Ectodermal cell (in vitro differentiated cells): Measurements from ENCODE around the gene SLC25A42.

ENCODE experiments used
- H3K27ac ChIP-seq: 2 replicates; pipeline ENCODE4 v1.7.0; 2013; ENCODE audit warnings: mild to moderate bottlenecking, low read depth, low read length; ENCODE audit not compliant: insufficient read depth, poor library complexity, severe bottlenecking
- H3K27me3 ChIP-seq: 2 replicates; pipeline ENCODE4 v1.7.0; 2013; ENCODE audit warnings: mild to moderate bottlenecking, low read length; ENCODE audit not compliant: insufficient read depth, control insufficient read depth, poor library complexity, severe bottlenecking
- H3K36me3 ChIP-seq: one replicate; pipeline ENCODE4 v1.7.0; 2013; ENCODE audit warnings: low read length; ENCODE audit not compliant: control insufficient read depth, insufficient read depth
- H3K4me1 ChIP-seq: one replicate; pipeline ENCODE4 v1.7.0; 2013; ENCODE audit warnings: low read length; ENCODE audit not compliant: control insufficient read depth, insufficient read depth
- H3K4me3 ChIP-seq: 2 replicates; pipeline ENCODE4 v1.7.0; 2013; ENCODE audit warnings: low read depth, low read length, control low read depth; ENCODE audit not compliant: insufficient read depth
- H3K9me3 ChIP-seq: 2 replicates; pipeline ENCODE4 v1.7.0; 2013; ENCODE audit warnings: mild to moderate bottlenecking, low read length, moderate library complexity; ENCODE audit not compliant: control insufficient read depth
- WGBS, 2 experiments: methylation state at CpG; one replicate each; pipeline ENCODE4 v1.1.7; 2013; ENCODE audit warnings: missing lambda C conversion rate in 2 of 2; 5-methylcytosine and 5-hydroxymethylcytosine counted together

Gene SLC25A42

DNA sequence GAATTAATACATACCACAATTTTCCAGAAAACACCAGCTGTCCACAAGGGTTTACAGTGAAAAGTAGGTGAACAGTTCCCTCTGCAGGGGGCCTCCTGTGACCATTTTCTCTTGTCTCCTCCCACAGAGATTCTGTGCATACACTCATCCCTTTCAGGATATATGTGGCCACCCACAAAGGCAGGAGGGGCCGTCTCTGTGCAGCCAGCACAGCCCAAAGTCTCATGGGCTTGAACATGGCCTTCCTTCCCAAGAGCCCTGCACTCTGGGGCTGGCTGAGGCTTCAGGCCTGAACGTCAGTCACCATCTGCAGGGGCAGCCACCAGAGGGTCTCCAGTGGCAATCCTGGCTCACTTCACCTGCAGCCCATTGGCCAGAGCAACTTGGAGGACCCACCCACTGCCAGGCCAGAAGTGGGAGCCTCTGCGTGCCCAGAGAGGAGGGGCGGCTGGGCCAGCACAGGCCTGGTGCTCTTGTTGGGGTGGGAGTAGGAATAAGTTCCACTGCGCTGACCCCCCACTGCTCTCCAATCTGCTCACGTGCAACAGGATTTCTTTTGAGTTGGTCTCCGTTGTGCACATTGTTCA lies 49.3 kb downstream of the SLC25A42 start:
- 54 to 56% methylated on average over 7 of the region's 7 CpGs for WGBS, 2 experiments
- Histone ChIP-seq H3K36me3 (no peaks in the 10 kb centered on the region), H3K4me3 (no peak overlapping the region), H3K4me1 (peaks cover 11% of the 10 kb centered on the region), H3K9me3 (no peaks in the 10 kb centered on the region), H3K27ac (no peak overlapping the region), H3K27me3 (peaks cover 12% of the 10 kb centered on the region)

DNA sequence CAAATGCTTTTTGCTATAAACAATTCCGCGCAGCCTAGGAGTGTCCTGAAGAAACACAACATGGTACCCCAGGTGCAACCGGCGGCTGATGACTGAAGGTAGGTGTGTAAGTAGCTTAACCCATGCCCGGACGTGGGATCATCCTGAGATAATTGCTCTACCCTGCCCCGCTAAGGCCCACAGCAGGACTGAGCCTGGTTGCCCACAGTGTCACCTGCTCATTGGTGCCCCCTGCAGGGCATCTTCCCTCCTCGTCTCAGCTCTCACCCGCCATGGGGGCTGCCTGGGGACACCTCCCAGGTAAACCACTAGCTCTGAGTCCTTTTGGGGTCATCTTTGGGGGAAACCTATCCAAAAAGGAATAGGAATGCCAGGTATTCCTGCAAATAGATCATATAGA lies 52.2 kb downstream of the SLC25A42 start:
- no peak overlapping the region for H3K27ac ChIP-seq
- H3K9me3 ChIP-seq, result no peaks in the 10 kb centered on the region
- peaks cover 13% of the 10 kb centered on the region for H3K4me1 ChIP-seq
- H3K4me3 ChIP-seq, result no peak overlapping the region
- H3K27me3 ChIP-seq, result peaks cover 1% of the 10 kb centered on the region
- H3K36me3 ChIP-seq, result no peaks in the 10 kb centered on the region
- 72 to 77% methylated on average over 9 of the region's 9 CpGs for WGBS, 2 experiments

DNA sequence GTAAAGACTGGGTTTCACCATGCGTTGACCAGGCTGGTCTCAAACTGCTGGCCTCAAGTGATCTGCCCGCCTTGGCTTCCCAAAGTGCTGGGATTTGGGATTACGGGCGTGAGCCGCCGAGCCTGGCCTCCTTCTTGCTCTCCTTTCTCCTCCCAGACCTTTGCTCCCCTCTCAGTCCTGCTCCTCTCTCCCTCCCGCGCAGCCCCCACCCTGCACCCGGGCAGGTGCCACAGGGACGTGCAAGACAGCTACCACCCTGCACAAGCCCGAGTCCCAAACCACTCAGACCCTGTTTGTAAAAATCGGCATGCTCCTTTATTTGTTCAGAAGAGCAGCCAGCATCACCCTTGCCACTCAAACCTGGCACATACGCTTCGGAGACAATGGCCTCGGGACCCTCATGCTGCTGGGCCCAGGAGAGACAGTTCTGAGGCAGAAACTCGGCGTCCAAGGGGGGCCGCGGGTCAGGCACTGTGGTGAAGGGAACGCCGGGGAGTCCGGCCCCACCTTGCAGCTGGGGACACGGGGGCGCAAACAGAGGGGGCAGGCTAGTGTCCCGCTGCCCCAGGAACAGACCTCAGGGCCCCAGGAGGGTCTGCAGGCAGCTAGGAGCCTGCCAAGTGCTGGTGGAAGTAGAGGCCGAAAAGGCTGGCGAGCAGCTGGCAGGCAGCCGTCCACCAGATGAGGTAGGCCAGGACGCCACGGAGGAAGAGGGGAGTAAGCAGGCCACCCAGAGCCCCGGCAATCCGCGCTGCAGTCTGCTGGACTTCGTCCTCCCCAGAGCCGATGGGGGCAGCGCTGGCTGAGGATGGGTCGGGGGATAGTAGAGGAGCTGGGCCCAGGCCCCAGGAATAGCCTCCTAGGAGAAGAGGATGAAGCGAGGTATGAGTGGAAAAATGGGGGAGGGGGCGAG lies 55.8 kb downstream of the SLC25A42 start:
- H3K27me3 ChIP-seq, result no peaks in the 10 kb centered on the region
- peaks cover 5% of the 10 kb centered on the region for H3K36me3 ChIP-seq
- H3K27ac ChIP-seq, result no peak overlapping the region
- 92% methylated on average over 38 to 39 of the region's 39 CpGs for WGBS, 2 experiments
- no peaks in the 10 kb centered on the region for H3K9me3 ChIP-seq
- H3K4me1 ChIP-seq, result peaks cover 7% of the 10 kb centered on the region
- no peak overlapping the region for H3K4me3 ChIP-seq

DNA sequence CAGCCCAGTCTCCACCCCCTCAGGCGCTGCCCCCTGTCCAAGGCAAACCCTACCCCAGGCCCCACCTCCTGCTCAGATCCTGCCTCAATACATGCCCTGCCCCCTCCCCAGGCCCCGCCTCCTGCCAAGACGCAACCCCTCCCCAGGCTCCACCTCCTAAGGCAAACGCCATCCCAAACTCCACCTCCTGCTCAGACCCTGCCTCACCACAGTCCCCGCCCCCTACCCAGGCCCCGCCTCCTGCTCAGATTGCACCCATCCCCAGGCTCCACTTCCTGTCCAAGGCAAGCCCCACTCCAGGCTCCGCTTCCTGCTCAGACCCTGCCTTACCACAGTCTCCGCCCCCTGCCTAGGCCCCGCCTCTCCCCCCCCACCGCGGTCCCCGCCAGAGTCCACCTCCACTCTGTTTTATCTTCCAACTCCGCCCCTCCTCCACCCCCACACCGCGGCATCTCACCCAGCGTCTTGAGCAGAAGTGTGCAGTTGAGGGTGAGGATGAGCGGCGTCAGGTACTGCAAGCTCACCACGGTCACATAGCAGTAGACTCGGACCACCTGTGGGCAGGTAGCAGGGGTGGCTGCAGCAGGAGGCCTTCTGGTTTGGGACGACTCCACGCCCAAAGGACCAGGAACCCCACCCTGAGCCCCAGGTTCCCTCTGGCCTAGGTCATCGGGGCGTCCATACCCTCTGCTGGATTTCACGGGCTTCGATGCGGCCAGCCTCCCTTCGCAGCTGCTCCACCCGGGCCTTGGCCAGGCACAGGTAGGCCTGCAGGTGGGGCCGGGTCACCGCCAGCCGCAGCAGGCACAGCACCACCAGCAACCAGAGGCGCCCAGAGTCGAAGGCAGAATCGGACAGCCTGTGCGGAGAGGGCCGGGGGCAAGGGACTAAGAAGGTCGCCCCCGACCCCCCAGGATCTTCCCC lies 56.8 kb downstream of the SLC25A42 start:
- no peaks in the 10 kb centered on the region for H3K9me3 ChIP-seq
- H3K27me3 ChIP-seq, result no peaks in the 10 kb centered on the region
- H3K36me3 ChIP-seq, result peaks cover 5% of the 10 kb centered on the region
- no peak overlapping the region for H3K27ac ChIP-seq
- WGBS, 2 experiments, result 56 to 64% methylated on average over 35 to 36 of the region's 39 CpGs
- H3K4me3 ChIP-seq, result peak overlapping the region; percentile 1
- peaks cover 7% of the 10 kb centered on the region for H3K4me1 ChIP-seq

DNA sequence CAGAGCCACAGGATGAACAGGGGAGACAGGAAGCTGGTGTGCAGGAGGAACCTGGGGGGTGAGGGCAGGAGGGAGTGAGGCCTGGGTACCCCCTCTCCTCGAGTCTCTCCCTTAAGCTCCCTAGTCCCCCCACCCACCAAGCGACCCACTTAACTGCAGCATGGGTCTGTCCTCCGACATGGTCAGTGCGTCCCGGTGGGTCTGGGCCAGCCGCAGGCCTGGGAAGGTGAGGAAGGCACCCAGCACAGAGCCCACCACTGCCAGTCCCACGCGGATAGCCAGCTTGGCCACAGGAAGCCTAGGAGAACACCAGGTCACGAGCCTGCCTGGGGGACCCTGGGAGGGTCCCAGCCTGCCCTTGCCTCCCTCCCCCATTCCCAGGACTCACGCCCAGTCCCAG lies 57.6 kb downstream of the SLC25A42 start:
- Histone ChIP-seq H3K4me3 (no peak overlapping the region), H3K27me3 (no peaks in the 10 kb centered on the region), H3K9me3 (no peaks in the 10 kb centered on the region), H3K27ac (no peak overlapping the region), H3K4me1 (peaks cover 7% of the 10 kb centered on the region), H3K36me3 (peaks cover 5% of the 10 kb centered on the region)
- WGBS, 2 experiments, result 91 to 94% methylated on average over 10 of the region's 10 CpGs

DNA sequence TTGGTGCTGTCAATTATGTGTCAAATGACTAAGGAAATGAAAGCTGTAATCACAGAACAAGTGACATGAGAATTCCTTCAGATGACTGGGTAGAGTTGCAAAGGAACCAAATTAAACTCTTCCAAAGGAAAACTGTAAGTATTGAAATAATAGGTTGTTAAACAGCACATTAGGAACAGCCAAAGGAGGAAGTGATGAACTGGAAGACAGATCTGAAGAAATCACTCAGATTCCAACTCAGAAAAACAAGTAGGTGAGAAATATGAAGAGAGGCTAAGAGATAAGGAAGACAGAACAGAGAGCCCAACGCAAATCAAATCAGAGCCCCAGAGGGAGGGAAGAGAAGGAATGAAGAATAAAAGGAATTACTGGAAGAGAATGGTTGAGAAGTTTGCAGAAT lies 59.1 kb downstream of the SLC25A42 start:
- Histone ChIP-seq H3K27ac (no peak overlapping the region), H3K4me3 (no peak overlapping the region), H3K27me3 (no peaks in the 10 kb centered on the region), H3K9me3 (no peaks in the 10 kb centered on the region), H3K36me3 (peaks cover 5% of the 10 kb centered on the region), H3K4me1 (peaks cover 7% of the 10 kb centered on the region)
- 92 to 96% methylated on average over 1 of the region's 1 CpG for WGBS, 2 experiments

DNA sequence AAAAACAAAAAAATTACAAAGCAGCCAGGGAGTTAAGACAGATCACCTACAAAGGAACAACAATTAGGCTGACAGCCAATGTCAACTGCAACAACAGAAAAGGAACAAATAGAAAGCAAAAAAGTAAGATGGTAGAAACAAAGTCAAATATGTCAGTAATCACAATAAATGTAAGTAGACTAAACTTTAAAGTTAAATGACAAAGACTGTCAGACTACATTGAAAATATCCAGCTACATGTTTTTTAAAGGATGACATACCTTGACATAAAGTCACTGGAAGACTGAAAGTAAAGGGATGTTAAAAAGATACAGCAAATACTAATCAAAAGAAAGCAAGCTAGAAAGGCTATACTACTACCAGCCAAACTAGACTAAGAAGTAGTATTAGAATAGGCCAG lies 59.6 kb downstream of the SLC25A42 start:
- H3K27me3 ChIP-seq, result no peaks in the 10 kb centered on the region
- H3K27ac ChIP-seq, result no peak overlapping the region
- no peaks in the 10 kb centered on the region for H3K9me3 ChIP-seq
- H3K4me1 ChIP-seq, result peaks cover 7% of the 10 kb centered on the region
- H3K36me3 ChIP-seq, result peaks cover 5% of the 10 kb centered on the region
- no peak overlapping the region for H3K4me3 ChIP-seq

DNA sequence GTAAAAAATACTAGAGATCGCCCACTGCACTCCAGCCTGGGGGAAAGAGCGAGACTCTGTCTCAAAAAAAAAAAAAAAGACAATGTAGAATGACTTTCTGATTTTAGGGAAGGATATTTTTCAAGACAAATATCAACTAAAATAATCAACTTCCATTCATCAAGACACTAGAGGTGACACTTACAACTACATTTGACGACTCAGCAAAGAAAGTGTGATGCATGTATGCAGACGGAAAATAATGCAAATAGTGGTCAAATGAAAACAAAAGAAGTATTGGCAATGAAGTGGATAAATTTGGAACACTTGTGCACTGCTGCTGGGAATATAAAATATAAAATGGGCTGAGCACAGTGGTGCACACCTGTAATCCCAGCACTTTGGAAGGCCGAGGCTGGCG lies 62.3 kb downstream of the SLC25A42 start:
- H3K4me1 ChIP-seq, result no peaks in the 10 kb centered on the region
- WGBS, 2 experiments, result 96 to 99% methylated on average over 5 to 6 of the region's 6 CpGs
- no peaks in the 10 kb centered on the region for H3K27me3 ChIP-seq
- H3K27ac ChIP-seq, result no peak overlapping the region
- H3K9me3 ChIP-seq, result no peaks in the 10 kb centered on the region
- H3K4me3 ChIP-seq, result no peak overlapping the region
- H3K36me3 ChIP-seq, result peaks cover 5% of the 10 kb centered on the region

DNA sequence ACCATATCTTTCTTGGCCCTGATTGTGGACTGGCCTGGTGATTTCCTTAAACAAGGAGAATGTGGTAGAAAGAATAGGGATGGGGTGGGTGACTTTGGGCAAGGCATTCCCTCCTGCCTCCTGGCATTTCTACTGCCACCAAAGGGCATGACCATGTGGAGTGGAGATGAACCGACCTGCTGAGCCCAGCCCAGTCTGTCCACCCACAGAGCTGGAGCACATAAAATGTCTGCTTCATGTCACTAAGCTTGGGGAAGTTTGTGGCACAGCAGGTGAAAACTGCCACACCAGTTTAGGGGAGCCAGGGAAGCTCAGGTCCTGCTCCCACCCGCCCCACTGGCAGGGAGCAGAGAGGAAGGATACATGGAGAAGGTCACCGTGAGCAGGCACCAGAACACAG lies 68.2 kb downstream of the SLC25A42 start:
- Histone ChIP-seq H3K4me1 (peaks cover 2% of the 10 kb centered on the region), H3K36me3 (no peaks in the 10 kb centered on the region), H3K4me3 (no peak overlapping the region), H3K9me3 (no peaks in the 10 kb centered on the region), H3K27ac (no peak overlapping the region), H3K27me3 (peaks cover under 1% of the 10 kb centered on the region)
- WGBS, 2 experiments, result 96% methylated on average over 3 of the region's 3 CpGs

DNA sequence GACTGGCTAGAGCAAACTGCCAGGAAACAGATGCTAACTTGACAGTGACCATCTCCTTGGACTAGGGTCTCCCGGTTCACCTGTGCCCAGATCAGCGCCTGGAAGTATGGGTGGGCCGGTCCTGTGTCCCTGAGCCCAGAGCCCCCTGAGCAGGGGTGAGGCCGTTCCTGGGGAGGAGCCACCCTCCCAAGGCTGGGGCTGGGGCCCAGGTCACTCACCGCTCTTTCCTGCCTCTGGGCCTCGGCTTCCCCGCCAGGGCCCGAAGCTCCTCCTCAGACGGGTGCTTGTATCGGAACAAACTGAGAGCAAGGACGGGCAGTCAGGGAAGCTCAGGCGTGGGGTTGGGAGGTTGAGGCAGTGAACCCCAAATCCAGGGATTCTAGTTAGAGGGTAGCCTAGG lies 69.1 kb downstream of the SLC25A42 start:
- peaks cover 10% of the 10 kb centered on the region for H3K27me3 ChIP-seq
- H3K4me3 ChIP-seq, result no peak overlapping the region
- no peaks in the 10 kb centered on the region for H3K36me3 ChIP-seq
- 95 to 98% methylated on average over 12 of the region's 12 CpGs for WGBS, 2 experiments
- H3K9me3 ChIP-seq, result no peaks in the 10 kb centered on the region
- no peak overlapping the region for H3K27ac ChIP-seq
- H3K4me1 ChIP-seq, result peaks cover 9% of the 10 kb centered on the region
